Left renal cortex interstitium (tissue), 4 donors: ENCODE data around the gene IFNA6. TPM values are rescaled to one million over a fixed set of nuclear protein-coding genes. Genes with fewer than 3 reads are reported as not detected.
A peak's percentile ranks its signal among the peaks of the same experiment; 100 is the strongest.
"Not testable (repeated sequence)": the region's sequence is repeated elsewhere in the genome, so short reads cannot be mapped to it uniquely, and the experiment has no call there.

Source experiments
- DNase-seq, 4 donors: peaks; one replicate each; pipeline ENCODE4 v3.0.0-alpha.2; 2013; ENCODE audit warnings: low read depth in 4 of 4, low spot score in 2 of 4, missing footprints in 1 of 4
- polyA plus RNA-seq, 4 donors: library from polyadenylated mRNA; unstranded; fragments of 120-200 nt; gene quantifications; one replicate each; pipeline ENCODE4 v1.2.1, GENCODE V29; 2013; ENCODE audit not compliant: insufficient read length in 4 of 4

Gene IFNA6
- polyA plus RNA-seq, result not detected

DNA sequence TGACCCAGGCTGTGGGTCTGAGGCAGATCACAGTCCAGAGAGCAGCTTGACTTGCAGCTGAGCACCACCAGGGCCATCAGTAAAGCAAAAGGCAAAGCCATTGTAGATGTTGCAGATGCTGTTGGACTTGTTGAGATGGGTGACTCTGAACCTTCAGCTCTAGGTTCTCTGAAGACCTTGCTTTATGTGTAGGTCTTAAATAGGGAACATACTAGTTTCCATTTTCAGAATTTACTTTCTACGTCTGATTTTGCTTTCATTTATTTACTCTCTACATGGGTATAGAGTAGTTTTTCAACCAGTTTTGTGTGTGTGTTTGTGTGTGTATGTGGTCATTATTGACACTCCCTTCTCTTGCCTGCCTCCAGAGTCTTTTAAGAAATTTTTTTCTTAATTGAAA lies at the start of gene IFNA6:
Gene IFNA6 (minus strand): TSS at position 101 of the 400 bp plus-strand sequence. CDS start 0 bp downstream, at position 101.
- DNase-seq, result no peak

DNA sequence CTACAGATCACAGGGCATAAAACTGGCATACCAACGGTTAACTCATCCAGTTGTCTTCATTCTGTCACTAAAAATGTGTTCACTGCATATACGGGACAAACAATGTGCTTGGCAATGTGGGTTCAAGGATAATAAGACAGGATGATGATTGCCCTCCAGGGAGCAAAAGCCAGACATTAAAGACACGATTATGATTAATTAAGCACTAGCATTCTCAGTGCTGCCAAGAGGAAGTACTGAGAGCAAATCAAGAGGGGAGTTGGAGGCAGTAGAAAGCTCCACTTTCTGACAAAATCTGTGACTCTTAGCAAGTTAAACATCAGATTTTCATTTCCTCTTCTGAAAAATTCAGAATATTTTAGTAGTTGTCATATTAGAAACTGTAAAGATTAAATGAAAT lies 49.3 kb upstream of the IFNA6 start:
- DNase-seq, result no peak

DNA sequence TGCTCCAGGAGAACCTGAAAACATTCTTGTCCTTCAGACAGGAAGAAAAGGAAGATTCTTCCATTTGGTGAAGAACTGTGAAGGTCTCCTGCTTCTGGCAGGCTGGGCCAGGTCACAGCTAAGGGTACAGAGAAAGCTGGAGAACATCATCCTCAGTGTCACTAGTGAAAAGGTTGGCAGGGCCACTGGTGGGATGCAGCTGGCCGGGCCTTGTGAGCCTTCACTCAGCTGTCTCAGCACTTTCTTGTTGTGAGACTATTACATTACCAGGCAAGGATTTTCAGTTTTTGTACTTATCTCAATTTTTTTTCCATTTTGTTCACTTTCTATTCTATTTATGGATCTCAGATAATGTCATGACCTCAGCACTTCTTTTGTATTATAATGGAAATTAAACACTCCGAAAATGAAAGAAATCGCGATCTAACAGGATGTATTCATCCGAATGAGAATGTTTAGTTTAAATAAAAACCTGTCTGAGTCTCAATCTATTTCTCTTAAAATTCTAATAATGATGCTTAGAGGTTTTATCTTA lies 48.3 kb upstream of the IFNA6 start:
- no peak for DNase-seq

DNA sequence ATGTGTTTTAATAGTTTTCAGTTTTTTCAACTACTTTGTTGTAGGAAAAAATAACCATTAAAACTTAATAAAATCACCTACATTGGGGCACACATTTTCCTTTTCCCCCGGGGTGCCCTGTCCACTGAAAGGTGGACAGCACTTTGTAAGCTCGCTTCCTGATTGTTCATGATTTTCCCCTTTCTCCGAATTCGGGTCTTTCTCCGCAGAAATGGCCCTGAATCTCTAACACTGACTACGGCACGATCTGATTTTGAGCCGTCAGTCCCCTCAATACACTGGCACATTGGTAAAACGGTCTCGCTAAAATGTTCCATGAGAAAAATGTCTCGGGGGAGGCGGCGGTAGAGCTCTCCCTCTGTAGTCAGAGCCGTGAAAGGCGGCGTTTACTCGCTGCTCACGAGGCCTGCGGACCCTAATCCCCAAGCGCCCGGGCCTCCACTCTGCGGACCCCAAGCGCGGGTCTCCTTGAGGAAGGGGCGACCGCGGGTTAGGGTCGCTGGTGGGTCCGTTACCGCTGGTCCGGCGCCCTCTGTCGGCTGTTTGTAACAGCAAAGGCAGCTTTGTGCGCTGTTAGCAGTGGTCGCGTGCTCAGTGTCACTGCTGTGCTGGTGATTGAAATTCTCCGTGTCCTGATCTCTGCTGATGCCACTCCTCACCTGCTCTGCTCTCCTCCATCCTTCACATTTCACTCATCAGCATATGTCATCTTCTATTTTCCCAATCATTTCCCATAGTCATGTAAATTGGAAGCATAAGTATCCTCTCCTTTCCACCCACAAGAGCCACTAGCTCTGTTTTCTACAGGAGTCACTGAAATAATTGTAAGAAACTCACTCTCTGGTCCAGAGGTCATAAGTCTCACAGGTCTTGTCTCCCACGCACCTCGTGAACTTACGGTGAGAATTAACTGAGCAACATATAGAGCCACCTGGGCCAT lies 45.4 kb upstream of the IFNA6 start:
- DNase-seq, result peak in 3 of 4 donors; percentile 11 to 33 (median 32)

DNA sequence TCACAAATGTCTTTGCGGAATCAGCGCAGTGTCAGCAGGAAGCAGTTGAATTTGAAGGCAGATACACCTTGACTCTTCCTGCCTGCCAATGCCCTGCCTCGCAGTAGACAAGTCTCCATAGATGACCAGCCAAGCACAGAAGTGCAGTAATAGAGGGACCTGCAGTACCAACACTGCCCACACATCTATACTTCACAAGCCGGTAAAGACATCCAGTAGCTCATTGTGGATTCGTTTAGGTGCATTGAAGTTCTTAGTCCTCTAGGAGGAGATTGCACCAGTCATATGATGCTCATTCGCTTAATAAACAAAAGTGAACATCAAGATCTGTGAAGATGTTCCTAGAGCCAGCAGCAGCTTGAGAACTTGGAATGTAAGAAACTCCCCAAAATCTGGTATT lies 41.6 kb upstream of the IFNA6 start:
- DNase-seq, result no peak

DNA sequence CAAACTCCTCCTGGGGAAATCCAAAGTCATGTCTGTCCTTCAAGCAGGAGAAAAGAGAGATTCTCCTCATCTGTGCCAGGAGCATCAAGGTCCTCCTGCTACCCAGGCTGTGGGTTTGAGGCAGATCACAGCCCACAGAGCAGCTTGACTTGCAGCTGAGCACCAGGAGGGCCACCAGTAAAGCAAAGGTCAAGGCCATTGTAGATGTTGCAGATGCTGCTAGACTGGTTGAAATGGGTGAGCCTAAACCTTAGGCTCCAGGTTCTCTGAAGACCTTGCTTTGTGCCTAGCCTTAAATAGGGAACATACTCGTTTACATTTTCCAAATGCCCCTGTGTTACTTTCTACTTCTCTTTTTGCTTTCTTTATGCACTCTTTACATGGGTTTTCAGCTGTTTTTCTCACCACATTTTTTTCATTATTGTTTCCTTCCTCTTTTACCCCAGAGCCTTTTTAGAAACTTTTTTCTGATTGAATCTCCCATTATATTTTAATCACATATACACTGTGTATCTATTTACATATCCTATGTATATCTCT lies 34.5 kb upstream of the IFNA6 start, which contains the start of gene IFNA2:
Gene IFNA2 (minus strand): TSS at position 268 of the 540 bp plus-strand sequence. CDS start 69 bp downstream, at position 199.
- DNase-seq, result no peak

DNA sequence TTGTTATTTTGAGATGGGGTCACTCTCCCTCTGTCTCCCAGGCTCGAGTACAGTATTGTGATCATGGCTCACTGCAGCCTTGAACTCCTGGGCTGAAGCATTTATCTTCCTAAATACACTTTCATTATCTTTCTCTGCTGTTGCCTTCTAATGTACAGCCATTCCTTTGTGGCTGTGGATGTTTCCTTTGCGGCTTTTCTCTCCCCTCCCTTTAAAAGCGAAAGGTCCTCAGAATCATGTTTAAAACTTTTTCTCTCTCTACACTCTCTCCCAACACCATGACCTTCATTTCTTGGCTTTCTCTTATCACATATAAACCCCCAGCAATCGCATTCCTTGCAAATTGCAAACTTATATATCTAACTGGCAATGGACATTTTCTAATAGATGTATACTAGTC lies 32.9 kb upstream of the IFNA6 start:
- DNase-seq, result no peak

DNA sequence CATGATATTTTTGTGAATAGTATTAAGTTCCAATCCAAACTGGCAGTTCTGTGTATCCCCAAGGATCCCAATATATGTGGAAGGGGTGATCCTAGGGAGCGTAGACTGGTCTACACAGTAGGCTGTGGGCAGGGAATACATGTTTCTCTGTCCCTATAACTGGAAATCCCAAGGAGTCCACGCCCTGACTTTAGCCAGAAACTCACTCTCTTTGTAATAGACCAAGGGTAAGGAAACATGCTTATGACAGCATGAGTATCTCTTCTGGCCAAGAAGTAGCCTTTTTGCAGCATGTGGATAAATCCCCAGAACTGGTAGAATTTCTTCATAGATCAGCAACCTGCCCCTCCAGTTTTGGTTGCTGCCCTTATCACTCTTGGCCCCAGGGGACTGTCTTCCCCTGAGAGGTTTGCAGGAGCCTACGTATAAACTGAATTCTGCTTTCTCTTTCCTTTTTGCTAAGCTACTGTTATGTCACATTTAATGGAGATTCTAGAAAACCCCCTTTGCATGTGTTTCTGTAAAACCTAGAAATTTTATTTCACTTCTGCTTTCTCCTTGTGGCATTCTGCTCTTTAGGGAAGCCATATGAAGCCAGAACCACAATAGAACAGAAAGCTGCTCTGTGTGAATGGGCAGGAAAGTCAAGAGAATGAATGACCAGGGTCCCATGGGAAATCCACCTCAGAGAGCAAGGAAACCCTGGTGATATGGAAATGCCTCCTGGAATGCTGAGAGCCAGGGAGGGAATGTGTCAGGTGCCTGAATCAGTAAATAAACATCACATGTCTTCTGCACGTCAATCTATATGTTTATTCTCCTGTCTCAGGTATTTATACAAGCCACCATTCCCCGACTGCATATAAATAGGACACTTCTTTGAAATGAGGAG lies 31.0 kb upstream of the IFNA6 start:
- no peak for DNase-seq

DNA sequence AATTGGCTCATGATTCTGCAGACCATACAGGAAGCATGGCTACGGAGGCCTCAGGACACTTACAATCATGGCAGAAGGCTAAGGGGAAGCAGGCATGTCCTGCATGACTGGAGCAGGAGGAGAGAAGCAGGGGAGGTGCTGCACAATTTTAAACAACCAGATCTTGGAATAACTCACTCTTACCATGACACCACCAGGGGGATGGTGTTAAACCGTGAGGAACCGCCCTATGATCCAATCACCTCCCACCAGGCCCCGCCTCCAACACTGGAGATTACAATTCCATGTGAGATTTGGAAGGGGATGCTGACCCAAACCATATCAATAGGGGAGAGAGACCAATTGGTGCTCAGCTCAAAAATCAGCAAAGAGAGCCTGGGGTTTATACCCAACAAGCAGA lies 20.8 kb upstream of the IFNA6 start:
- not testable (repeated sequence) for DNase-seq

DNA sequence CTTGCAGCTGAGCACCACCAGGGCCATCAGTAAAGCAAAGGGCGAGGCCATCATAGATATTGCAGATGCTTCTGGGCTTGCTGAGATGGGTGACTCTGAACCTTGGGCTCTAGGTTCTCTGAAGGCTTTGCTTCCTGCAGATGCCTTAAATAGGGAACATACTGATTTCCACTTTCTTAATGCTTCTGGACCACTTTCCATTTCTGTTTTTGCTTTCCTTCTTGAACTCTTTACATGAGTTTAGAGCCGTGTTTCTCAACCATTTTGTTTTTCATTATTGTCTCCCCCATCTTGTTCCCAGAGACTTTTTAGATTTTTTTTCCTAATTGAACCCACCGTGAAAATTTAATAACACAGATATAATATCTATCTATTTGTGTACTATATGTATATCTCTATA lies 17.3 kb upstream of the IFNA6 start, which contains the start of gene IFNA13:
Gene IFNA13 (minus strand): TSS at position 101 of the 400 bp plus-strand sequence. CDS start 47 bp downstream, at position 54.
- DNase-seq, result no peak

DNA sequence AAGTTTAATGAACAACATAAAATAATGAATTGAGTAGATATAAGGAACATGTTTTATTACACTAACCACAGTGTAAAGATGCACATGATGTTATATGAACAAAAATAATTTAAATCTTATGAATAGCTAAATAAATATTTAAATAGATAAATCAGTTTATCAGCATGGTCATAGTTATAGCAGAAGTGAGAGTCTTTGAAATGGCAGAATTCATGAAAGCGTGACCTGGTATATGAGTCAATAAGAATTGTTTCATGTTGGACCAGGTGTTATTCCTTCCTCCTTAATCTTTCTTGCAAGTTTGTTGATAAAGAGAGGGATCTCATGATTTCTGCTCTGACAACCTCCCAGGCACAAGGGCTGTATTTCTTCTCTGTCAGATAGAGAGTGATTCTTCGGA lies 16.5 kb upstream of the IFNA6 start:
- DNase-seq, result not testable (repeated sequence)

DNA sequence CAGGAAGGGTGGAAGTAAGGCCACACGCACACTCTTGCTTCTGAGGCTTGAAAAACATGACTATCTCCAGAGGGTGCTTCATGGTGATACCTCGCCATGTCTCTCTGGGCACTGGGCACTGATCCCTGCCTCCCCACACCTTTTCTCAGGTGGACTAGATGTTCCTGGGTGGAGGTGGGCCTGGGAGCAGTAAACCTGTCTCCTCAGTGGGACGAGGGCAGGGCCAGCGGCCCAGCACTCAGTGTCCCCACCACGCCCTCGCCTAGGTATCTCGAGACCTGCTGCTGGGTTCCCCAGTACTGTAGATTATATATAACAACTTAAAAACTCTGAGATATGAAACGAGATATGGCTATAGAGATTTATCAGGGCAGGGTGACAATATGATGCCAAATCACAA lies 11.6 kb upstream of the IFNA6 start:
- no peak for DNase-seq

DNA sequence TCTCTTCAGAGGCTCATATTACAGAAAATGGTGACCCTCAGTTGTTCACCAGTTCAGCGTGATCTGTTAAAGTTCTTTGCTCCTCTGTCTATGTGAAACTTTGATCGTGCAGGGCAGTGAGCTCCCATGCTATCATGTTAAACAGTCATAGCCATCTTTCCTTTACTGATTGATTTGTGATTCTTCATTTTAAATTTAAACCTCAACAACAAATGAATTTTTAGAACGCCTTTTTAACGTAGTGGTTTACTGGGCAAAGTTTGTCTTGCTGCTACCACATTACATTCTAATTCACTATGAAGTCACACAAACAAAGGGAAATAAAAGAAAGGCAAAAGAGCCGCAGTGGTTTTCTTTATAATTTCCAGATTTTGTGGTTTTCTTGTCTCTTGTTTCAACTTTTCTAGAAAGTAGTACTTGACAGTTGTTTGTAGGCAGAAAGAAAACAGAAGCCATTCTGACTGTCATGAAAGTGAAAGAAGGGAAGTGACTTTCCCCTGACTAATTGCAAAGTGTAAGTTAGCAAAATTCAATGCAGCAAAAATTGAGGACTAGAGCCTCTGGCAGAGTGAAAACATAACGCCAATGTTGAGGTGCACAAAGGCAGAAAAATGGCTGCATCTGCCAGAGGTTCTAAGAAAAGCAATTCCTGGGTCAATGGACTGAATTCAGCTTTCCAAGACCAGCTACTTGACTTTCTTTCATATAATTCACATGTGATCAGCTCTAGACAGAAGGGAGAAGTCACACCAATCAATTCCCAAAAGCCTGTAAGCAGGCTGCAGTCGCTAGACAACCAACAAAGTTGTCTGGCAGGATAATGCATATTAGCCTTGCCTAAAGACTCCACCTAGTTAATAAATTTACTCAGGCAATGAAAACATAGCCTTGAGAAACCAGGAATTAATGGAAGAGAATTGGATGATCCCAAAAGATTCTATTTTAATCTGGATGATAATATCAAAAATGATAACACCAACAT lies 7.1 kb upstream of the IFNA6 start:
- no peak for DNase-seq

DNA sequence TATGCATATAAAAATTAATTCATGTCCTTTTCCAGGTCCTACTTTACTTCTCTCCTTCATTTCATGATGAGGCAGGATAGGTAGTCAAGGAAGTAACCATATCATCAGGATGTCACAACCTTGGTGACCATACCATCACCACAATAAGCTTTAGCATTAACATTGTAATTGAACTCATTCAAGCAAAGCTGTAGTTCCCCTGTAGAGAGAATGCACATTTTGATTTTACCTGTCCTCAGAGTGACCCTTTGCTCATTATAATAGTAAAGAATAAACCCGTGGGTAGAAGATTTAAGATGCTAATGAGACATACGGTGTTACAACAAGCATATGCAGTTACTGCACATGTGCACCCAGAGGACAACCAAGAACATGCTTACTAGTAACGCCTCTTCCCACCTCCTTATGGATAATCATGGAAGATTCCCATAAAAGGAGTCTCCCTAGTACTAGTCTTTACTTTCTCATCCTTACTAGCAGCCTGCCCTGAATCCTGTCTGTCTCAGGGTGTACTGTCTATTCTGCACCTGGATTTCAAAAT lies 2.2 kb downstream of the IFNA6 start:
- no peak for DNase-seq

DNA sequence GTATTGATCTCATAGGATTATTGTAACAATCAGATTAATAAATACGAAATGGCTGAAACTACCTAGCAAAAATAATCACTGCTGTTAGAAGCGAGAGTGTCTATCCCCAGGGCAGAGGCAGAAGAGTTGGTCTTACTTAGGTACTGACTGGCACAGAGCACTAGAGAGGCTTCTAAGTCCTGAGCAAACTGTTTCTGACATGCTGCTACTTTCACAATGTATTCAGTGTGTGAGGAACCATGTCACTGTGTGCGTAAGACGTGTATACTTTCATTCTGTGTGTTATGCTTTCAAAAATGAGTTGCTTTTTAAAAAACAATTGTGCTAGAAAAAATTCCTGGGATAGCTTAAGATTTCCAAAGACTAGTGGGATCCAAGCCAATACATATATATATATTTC lies 10.0 kb downstream of the IFNA6 start:
- no peak for DNase-seq

DNA sequence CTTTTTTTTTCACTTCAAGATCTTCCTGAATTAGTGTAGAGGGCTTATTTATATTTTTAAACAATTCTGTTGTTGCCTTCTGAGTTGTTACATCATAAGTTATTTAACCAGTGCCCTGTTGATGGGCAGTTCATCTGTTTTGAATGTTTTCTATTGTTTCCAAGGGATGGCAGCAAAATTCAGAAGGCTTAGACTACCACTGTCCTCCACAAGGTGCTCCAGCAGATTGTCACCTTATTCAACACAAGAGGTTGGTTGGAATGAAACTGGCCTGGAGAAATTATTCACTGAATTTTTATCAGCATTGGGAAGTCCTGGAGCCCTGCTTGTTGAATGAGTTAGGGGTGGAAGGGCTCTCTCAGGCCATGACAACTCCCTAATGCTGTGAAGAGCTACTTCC lies 14.2 kb downstream of the IFNA6 start:
- no peak for DNase-seq

DNA sequence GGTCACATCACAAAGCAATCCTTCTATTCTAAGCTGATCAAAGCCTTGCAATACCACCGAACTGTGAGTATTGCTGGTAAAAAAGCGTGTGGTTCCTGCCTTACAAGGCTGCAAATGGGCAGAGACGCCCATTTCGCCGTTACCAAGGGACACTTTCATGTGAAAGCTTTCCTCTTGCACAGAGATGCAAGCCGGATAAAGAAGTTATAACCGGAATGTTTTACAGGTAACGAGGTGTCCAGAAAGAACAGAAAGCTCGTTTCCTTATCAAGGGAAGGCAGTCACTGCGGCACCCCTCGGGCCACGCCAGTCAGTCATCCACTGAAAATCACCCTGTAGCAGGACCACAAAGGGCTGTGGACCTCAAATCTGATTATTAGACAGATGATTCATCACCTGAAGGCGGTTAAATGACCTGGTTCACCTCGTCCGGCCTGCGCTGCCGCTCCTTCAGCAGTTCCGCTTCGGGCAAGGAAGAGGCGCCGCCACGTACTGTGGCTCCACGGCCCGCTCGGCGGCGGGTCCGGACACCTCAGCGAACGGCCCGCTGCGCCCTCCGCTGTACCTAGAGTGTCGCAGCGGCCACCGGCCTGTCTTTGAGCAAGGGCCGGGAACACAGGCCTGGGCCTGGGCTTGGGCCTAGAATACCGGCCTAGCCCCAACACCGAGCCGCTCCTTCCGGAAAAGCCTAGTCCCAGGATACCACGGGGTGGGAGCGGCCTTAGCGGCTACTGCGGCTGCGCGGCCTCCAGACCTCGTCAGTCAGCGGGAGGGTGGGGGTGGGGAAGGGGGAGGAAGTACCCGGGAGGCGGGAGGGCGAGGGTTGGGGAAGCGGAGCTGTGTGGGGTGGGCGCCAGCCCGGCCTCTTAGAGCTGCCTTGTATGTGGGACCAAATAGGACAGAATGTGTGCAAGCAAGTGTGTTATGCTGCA lies 15.7 kb downstream of the IFNA6 start, which contains the start of gene KLHL9:
Gene KLHL9 (minus strand): TSS at position 704 of the 932 bp plus-strand sequence. CDS start 545 bp downstream, at position 159.
- peak; percentile 74 to 90 (median 80) for DNase-seq

DNA sequence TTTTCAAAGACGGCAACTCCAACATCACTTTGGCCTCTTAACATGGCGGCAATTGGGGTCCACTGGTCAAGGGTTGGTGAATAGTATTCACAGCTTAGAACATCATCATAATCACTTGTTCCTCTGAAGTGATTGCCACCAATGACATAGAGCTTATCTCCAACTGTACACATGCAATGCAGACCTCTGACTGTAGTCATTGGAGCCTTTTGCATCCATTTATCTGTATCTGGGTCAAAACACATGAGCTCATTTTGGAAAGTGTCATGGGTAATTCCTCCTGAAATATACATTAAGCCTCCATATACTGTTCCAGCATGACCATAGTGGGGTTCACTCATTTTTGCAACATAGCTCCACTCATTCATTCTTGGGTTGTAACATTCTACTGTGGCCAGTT lies 17.5 kb downstream of the IFNA6 start:
- no peak for DNase-seq
